ENCODE results near the gene LCLAT1. TPM values are rescaled to one million over a fixed set of nuclear protein-coding genes. Genes with fewer than 3 reads are reported as not detected.
"Not testable (repeated sequence)": the region's sequence is repeated elsewhere in the genome, so short reads cannot be mapped to it uniquely, and the experiment has no call there.

LCLAT1 gene
- total RNA-seq, 1 donor from 2014 or later: 21.6 TPM

GRCh38 chr2:30466216-30466615, 19.2 kb downstream of the LCLAT1 start:
- peaks cover 19% of the 10 kb centered on the region for H4K20me1 ChIP-seq (ENCODE audit: low read depth)
- no peaks in the 10 kb centered on the region for H3K27me3 ChIP-seq
- no peak overlapping the region for H2AFZ ChIP-seq (replicated peaks)
- H3K4me2 ChIP-seq: no peak overlapping the region
- H3K4me1 Mint-ChIP-seq: peaks cover 4% of the 10 kb centered on the region
- no peaks in the 10 kb centered on the region for H3F3A ChIP-seq (ENCODE audit: low read depth)
- no peak overlapping the region for H3K9ac ChIP-seq
- H3K4me1 ChIP-seq: peaks cover 12% of the 10 kb centered on the region
- TF ChIP-seq EZH2phosphoT487 (IDR thresholded peaks at IDR 0.05) (no peak), CTCF (IDR thresholded peaks at IDR 0.05) (no peak), EZH2 (IDR thresholded peaks at IDR 0.05) (no peak)
- peaks cover 27% of the 10 kb centered on the region for H3K9me3 Mint-ChIP-seq
- no peak overlapping the region for H3K27ac ChIP-seq
- no peaks in the 10 kb centered on the region for H3K36me3 ChIP-seq
- H3K4me3 ChIP-seq: no peak overlapping the region
- no peaks in the 10 kb centered on the region for H3K9me3 ChIP-seq (ENCODE audit: low read depth)
- no peak overlapping the region for H3K4me3 Mint-ChIP-seq
- H3K79me2 ChIP-seq (ENCODE audit: low read depth): peaks cover 91% of the 10 kb centered on the region
- H3K27me3 Mint-ChIP-seq (ENCODE audit: insufficient read depth, low read depth): no peaks in the 10 kb centered on the region
- peaks cover 17% of the 10 kb centered on the region for H3K36me3 Mint-ChIP-seq
- no peak for DNase-seq (ENCODE audit: low spot score)
- H3K27ac Mint-ChIP-seq: no peak overlapping the region

GRCh38 chr2:30467062-30467826, 20.2 kb downstream of the LCLAT1 start:
- Histone ChIP-seq H3K79me2 (ENCODE audit: low read depth) (peaks cover 94% of the 10 kb centered on the region), H4K20me1 (ENCODE audit: low read depth) (peaks cover 24% of the 10 kb centered on the region), H3K4me1 (peaks cover 12% of the 10 kb centered on the region)
- not testable (repeated sequence) for H3K9me3 ChIP-seq (ENCODE audit: low read depth); H3F3A ChIP-seq (ENCODE audit: low read depth); H3K4me3 Mint-ChIP-seq; H3K4me1 Mint-ChIP-seq; H3K4me3 ChIP-seq; H3K9ac ChIP-seq; H3K36me3 ChIP-seq; H3K27me3 Mint-ChIP-seq (ENCODE audit: insufficient read depth, low read depth); DNase-seq (ENCODE audit: low spot score); H3K27me3 ChIP-seq; H2AFZ ChIP-seq (replicated peaks); H3K4me2 ChIP-seq; H3K27ac ChIP-seq; H3K27ac Mint-ChIP-seq
- Mint-ChIP-seq H3K9me3 (peaks cover 30% of the 10 kb centered on the region), H3K36me3 (peaks cover 19% of the 10 kb centered on the region)

- Histone ChIP-seq H3K4me1 (no peaks in the 10 kb centered on the region), H3F3A (ENCODE audit: low read depth) (no peaks in the 10 kb centered on the region), H3K79me2 (ENCODE audit: low read depth) (peaks cover 94% of the 10 kb centered on the region), H3K36me3 (no peaks in the 10 kb centered on the region), H4K20me1 (ENCODE audit: low read depth) (peaks cover 14% of the 10 kb centered on the region), H3K4me3 (no peak overlapping the region), H3K27me3 (no peaks in the 10 kb centered on the region), H3K9ac (no peak overlapping the region), H3K27ac (no peak overlapping the region), H2AFZ (replicated peaks) (no peak overlapping the region), H3K9me3 (ENCODE audit: low read depth) (no peaks in the 10 kb centered on the region), H3K4me2 (no peak overlapping the region)
- Mint-ChIP-seq H3K27me3 (ENCODE audit: insufficient read depth, low read depth) (no peaks in the 10 kb centered on the region), H3K9me3 (peaks cover 30% of the 10 kb centered on the region), H3K4me3 (no peak overlapping the region), H3K4me1 (no peaks in the 10 kb centered on the region), H3K36me3 (peaks cover 18% of the 10 kb centered on the region), H3K27ac (no peak overlapping the region)
- DNase-seq (ENCODE audit: low spot score): no peak
- TF ChIP-seq CTCF (IDR thresholded peaks at IDR 0.05) (no peak), EZH2phosphoT487 (IDR thresholded peaks at IDR 0.05) (no peak), EZH2 (IDR thresholded peaks at IDR 0.05) (no peak)
Observed at GRCh38 chr2:30470426-30470825, 23.4 kb downstream of the LCLAT1 start.

- Histone ChIP-seq H2AFZ (replicated peaks) (no peak overlapping the region), H3K27me3 (no peaks in the 10 kb centered on the region), H4K20me1 (ENCODE audit: low read depth) (peaks cover 11% of the 10 kb centered on the region), H3K9me3 (ENCODE audit: low read depth) (no peaks in the 10 kb centered on the region), H3K9ac (no peak overlapping the region), H3K4me1 (no peaks in the 10 kb centered on the region), H3K79me2 (ENCODE audit: low read depth) (peaks cover 97% of the 10 kb centered on the region), H3K4me3 (no peak overlapping the region), H3K4me2 (no peak overlapping the region), H3K36me3 (no peaks in the 10 kb centered on the region), H3K27ac (no peak overlapping the region), H3F3A (ENCODE audit: low read depth) (no peaks in the 10 kb centered on the region)
- Mint-ChIP-seq H3K9me3 (peaks cover 27% of the 10 kb centered on the region), H3K27ac (no peak overlapping the region), H3K4me1 (no peaks in the 10 kb centered on the region), H3K4me3 (no peak overlapping the region), H3K27me3 (ENCODE audit: insufficient read depth, low read depth) (no peaks in the 10 kb centered on the region), H3K36me3 (peaks cover 18% of the 10 kb centered on the region)
- no peak for DNase-seq (ENCODE audit: low spot score)
- no peak for TF ChIP-seq EZH2phosphoT487 (IDR thresholded peaks at IDR 0.05)
- TF ChIP-seq EZH2 (IDR thresholded peaks at IDR 0.05): no peak
- no peak for TF ChIP-seq CTCF (IDR thresholded peaks at IDR 0.05)
Observed at GRCh38 chr2:30472326-30472725, 25.3 kb downstream of the LCLAT1 start.
